ENCODE results near the gene PTPRG. TPM values are rescaled to one million over a fixed set of nuclear protein-coding genes. Genes with fewer than 3 reads are reported as not detected.

The PTPRG gene
- total RNA-seq, 1 donor from 2014 or later: 77.2 TPM

DNA sequence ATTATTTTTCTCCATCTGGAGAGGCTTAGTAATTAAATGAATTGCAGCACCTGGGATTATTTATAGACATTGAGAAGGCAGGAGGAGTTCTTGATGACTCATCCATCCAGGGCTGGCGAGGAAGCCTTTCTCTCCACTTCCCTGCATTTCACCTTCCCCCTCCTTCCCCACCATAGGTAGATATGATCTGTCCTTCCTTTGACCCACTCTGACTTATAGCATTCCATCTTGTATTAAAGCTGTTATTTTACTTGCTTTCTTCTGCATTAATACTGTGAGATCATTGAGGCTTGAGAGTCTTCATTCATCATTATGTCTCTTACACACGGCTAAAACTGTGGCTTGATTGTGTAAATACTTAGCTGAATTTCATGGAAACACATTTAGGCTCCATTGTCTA lies 523.2 kb downstream of the PTPRG start:
- H3K36me3 Mint-ChIP-seq: peaks cover 11% of the 10 kb centered on the region
- peaks cover 14% of the 10 kb centered on the region for H3K4me1 Mint-ChIP-seq (ENCODE audit: unreplicated experiment)
- H3K4me3 Mint-ChIP-seq: no peak overlapping the region
- H3K27ac Mint-ChIP-seq: no peak overlapping the region
- TF ChIP-seq, protein P1, sequence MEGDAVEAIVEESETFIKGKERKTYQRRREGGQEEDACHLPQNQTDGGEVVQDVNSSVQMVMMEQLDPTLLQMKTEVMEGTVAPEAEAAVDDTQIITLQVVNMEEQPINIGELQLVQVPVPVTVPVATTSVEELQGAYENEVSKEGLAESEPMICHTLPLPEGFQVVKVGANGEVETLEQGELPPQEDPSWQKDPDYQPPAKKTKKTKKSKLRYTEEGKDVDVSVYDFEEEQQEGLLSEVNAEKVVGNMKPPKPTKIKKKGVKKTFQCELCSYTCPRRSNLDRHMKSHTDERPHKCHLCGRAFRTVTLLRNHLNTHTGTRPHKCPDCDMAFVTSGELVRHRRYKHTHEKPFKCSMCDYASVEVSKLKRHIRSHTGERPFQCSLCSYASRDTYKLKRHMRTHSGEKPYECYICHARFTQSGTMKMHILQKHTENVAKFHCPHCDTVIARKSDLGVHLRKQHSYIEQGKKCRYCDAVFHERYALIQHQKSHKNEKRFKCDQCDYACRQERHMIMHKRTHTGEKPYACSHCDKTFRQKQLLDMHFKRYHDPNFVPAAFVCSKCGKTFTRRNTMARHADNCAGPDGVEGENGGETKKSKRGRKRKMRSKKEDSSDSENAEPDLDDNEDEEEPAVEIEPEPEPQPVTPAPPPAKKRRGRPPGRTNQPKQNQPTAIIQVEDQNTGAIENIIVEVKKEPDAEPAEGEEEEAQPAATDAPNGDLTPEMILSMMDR (conservative IDR thresholded peaks at IDR 0.05): no peak
- H3K27me3 Mint-ChIP-seq: no peaks in the 10 kb centered on the region
- H3K9me3 Mint-ChIP-seq: peaks cover 5% of the 10 kb centered on the region
- DNase-seq (ENCODE audit: extremely low spot score, unreplicated experiment): no peak

DNA sequence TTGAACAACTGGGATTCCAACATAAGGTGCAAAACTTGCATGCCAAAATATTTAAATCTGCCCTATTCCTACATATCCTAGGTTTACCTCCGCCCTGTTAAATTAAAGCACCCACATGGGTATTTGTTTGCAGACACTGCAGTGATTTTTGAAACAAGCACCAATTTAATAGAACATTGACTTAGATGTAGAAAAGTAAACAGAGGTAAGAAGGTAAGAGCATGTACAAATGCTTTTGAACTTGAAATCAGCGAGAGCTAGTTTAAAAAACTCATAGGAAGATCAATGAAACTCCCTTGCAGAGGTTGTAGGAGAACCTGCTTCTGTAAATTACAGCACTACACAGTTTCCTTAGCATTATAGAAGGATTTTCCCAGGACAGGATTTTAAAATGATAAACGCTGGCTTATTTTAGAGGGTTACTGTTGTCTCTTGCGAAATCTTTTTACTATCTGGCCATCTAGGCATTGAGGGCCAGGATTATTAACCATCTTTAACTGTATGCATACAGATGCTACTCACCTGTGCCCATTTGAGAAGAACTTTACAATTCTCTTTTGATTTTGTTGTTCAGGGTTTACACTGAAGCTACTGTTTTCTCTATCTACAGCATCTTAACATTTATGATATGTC lies 527.2 kb downstream of the PTPRG start:
- Mint-ChIP-seq H3K4me1 (ENCODE audit: unreplicated experiment) (peaks cover 14% of the 10 kb centered on the region), H3K27me3 (no peaks in the 10 kb centered on the region), H3K4me3 (no peak overlapping the region), H3K27ac (no peak overlapping the region), H3K36me3 (peaks cover 14% of the 10 kb centered on the region), H3K9me3 (peaks cover 5% of the 10 kb centered on the region)
- no peak for DNase-seq (ENCODE audit: extremely low spot score, unreplicated experiment)
- TF ChIP-seq, protein P1 (conservative IDR thresholded peaks at IDR 0.05): no peak

DNA sequence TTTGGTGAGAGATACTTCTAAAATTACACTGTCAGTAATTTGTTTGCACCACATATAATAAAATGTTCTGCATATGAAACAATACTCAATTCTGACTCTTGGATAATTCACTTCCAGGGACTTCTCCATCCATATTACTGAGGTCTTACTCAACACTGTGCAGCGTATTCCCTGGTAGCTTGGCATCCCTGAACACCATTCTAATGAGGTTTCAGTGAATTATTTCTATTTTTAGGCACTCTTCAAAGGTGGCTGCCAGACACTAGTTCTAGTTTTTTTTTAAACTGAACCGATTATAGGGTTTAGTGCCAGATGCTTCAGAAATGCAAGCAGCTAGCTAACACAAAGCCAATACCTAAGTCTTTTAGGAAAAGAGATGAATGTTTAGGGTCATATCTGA lies 528.7 kb downstream of the PTPRG start:
- H3K4me1 Mint-ChIP-seq (ENCODE audit: unreplicated experiment): peaks cover 7% of the 10 kb centered on the region
- no peak overlapping the region for H3K27ac Mint-ChIP-seq
- TF ChIP-seq, protein P1 (conservative IDR thresholded peaks at IDR 0.05): no peak
- no peak overlapping the region for H3K4me3 Mint-ChIP-seq
- H3K27me3 Mint-ChIP-seq: no peaks in the 10 kb centered on the region
- H3K9me3 Mint-ChIP-seq: no peaks in the 10 kb centered on the region
- peaks cover 6% of the 10 kb centered on the region for H3K36me3 Mint-ChIP-seq
- DNase-seq (ENCODE audit: extremely low spot score, unreplicated experiment): no peak

DNA sequence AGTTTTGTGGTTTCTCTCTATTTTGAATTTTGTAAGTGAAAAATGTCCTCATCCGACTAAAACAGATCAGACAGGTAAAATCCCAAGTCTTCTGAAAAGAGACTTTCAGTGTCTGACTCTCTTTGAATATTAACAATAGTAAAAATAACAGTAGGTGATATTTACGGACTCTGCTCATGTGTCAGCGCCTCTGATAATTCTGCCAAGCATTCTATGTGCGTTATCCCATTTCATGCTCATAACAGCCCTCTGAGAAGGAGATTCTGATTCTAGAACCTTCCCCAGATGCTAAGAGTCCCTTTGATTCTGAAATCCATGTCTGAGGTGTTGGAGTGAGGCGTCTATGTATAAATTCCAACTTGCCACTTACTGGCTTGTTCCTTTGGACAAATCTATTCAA lies 529.1 kb downstream of the PTPRG start:
- Mint-ChIP-seq H3K27me3 (no peaks in the 10 kb centered on the region), H3K4me1 (ENCODE audit: unreplicated experiment) (peaks cover 7% of the 10 kb centered on the region), H3K36me3 (peaks cover 6% of the 10 kb centered on the region), H3K9me3 (no peaks in the 10 kb centered on the region), H3K4me3 (no peak overlapping the region), H3K27ac (no peak overlapping the region)
- TF ChIP-seq, protein P1 (conservative IDR thresholded peaks at IDR 0.05): no peak
- no peak for DNase-seq (ENCODE audit: extremely low spot score, unreplicated experiment)

DNA sequence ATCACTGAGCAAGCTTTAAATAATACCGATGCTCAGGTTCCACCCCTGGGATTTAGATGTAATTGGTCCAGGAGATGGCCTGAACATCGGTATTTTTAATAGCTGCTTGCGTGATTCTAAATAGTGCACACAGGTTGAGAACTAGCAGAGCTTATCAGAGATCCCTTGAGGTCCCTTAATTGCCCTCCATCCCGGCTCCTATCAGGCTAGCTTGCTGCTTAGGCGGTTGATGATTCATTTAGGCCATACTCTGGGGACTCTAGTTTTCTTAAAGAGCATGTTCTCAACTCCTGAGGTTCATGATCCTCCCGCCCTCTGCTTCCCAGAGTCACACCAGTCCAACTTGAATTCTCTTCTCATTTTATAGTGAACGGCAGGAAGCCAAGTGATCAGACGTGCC lies 531.7 kb downstream of the PTPRG start:
- H3K4me3 Mint-ChIP-seq: no peak overlapping the region
- H3K27ac Mint-ChIP-seq: no peak overlapping the region
- H3K4me1 Mint-ChIP-seq (ENCODE audit: unreplicated experiment): peaks cover 10% of the 10 kb centered on the region
- DNase-seq (ENCODE audit: extremely low spot score, unreplicated experiment): no peak
- no peaks in the 10 kb centered on the region for H3K9me3 Mint-ChIP-seq
- TF ChIP-seq, protein P1 (conservative IDR thresholded peaks at IDR 0.05): no peak
- H3K27me3 Mint-ChIP-seq: no peaks in the 10 kb centered on the region
- peaks cover 6% of the 10 kb centered on the region for H3K36me3 Mint-ChIP-seq

All from type B pancreatic cell (in vitro differentiated cells).